HepG2 (cell line): Measurements from ENCODE around the gene HLCS. TPM values are rescaled to one million over a fixed set of nuclear protein-coding genes. Genes with fewer than 3 reads are reported as not detected.

Experiments
- BHLHE40 ChIP-seq: IDR thresholded peaks from 2 replicates; pipeline ENCODE4 v1.6.1; 2011; ENCODE audit warnings: low read length, improper control_type of control experiment
- DMTF1 ChIP-seq: sonication (generic); formaldehyde crosslinking; IDR thresholded peaks from 2 replicates; pipeline ENCODE4 v1.4.0; 2020; ENCODE audit warnings: mild to moderate bottlenecking, missing genetic modification reagents
- GATAD1 ChIP-seq: IDR thresholded peaks from 2 replicates; pipeline ENCODE4 v1.6.1; 2016; ENCODE audit warnings: missing genetic modification reagents, missing compliant biosample characterization
- HNRNPK ChIP-seq: fragments of 200-400 bp; formaldehyde crosslinking; IDR thresholded peaks from 2 replicates; pipeline ENCODE4 v1.6.1; 2018; ENCODE audit warnings: low read length, low read depth, moderate library complexity, mild to moderate bottlenecking; ENCODE audit not compliant: poor library complexity, severe bottlenecking
- IRX3 ChIP-seq: sonication (generic); formaldehyde crosslinking; IDR thresholded peaks from 2 replicates; pipeline ENCODE4 v1.8.1; 2023; ENCODE audit warnings: mild to moderate bottlenecking, low read depth, missing genetic modification reagents, borderline replicate concordance
- LCORL ChIP-seq, 2 experiments: fragments of 450-650 bp in 1 of 2; sonication (generic) in 1 of 2; formaldehyde crosslinking in 1 of 2; IDR thresholded peaks; 2 replicates each; pipeline versions ENCODE4 v1.5.0 to v1.6.1; 2017 to 2020; ENCODE audit warnings: antibody characterized with exemption in 1 of 2, missing genetic modification reagents in 1 of 2
- MIER3 ChIP-seq: IDR thresholded peaks from 2 replicates; pipeline ENCODE4 v1.6.1; 2016; ENCODE audit warnings: missing compliant biosample characterization, borderline replicate concordance
- PATZ1 ChIP-seq: sonication (generic); formaldehyde crosslinking; IDR thresholded peaks from 2 replicates; pipeline ENCODE4 v1.4.0; 2020; ENCODE audit warnings: missing genetic modification reagents
- POLR2A ChIP-seq, 2 experiments: IDR thresholded peaks; 2 replicates each; pipeline ENCODE4 v1.6.1; 2011; ENCODE audit warnings: low read depth in 2 of 2, low read length in 2 of 2, mild to moderate bottlenecking in 1 of 2, moderate library complexity in 1 of 2; ENCODE audit not compliant: insufficient read depth in 1 of 2
- RFX3 ChIP-seq: IDR thresholded peaks from 2 replicates; pipeline ENCODE4 v1.6.1; 2016; ENCODE audit warnings: missing biosample characterization, missing genetic modification reagents
- RFX5 ChIP-seq: IDR thresholded peaks from 2 replicates; pipeline ENCODE4 v1.6.1; 2011; ENCODE audit warnings: low read depth, low read length, improper control_type of control experiment
- RNF2 ChIP-seq: fragments of 450-650 bp; conservative IDR thresholded peaks from 2 replicates; pipeline ENCODE4 v1.6.1; 2016; ENCODE audit warnings: low read depth
- SNRNP70 ChIP-seq: fragments of 200-400 bp; formaldehyde crosslinking; IDR thresholded peaks from 2 replicates; pipeline ENCODE4 v1.6.1; 2017; ENCODE audit warnings: mild to moderate bottlenecking, low read depth, low read length, moderate library complexity
- TCF7L2 ChIP-seq: IDR thresholded peaks from 2 replicates; pipeline ENCODE4 v1.6.1; 2011; ENCODE audit warnings: mild to moderate bottlenecking, low read depth, low read length, moderate library complexity
- THAP9 ChIP-seq: sonication (generic); formaldehyde crosslinking; IDR thresholded peaks from 2 replicates; pipeline ENCODE4; 2020; ENCODE audit warnings: missing genetic modification reagents, mild to moderate bottlenecking, borderline replicate concordance
- TSC22D2 ChIP-seq: sonication (generic); formaldehyde crosslinking; IDR thresholded peaks from 2 replicates; pipeline ENCODE4 v1.5.1; 2020; ENCODE audit warnings: missing genetic modification reagents, mild to moderate bottlenecking, borderline replicate concordance
- ZNF607 ChIP-seq: sonication (generic); formaldehyde crosslinking; IDR thresholded peaks from 2 replicates; pipeline ENCODE4 v1.5.1; 2020; ENCODE audit warnings: missing genetic modification reagents, mild to moderate bottlenecking, borderline replicate concordance
- ZNF740 ChIP-seq: sonication (generic); formaldehyde crosslinking; IDR thresholded peaks from 2 replicates; pipeline ENCODE4 v1.4.0; 2020; ENCODE audit warnings: missing genetic modification reagents
- ZSCAN21 ChIP-seq: sonication (generic); formaldehyde crosslinking; IDR thresholded peaks from 2 replicates; pipeline ENCODE4 v1.8.0; 2022; ENCODE audit warnings: mild to moderate bottlenecking, missing genetic modification reagents, moderate library complexity, borderline replicate concordance
- ZSCAN22 ChIP-seq: sonication (generic); formaldehyde crosslinking; IDR thresholded peaks from 2 replicates; pipeline ENCODE4 v1.4.0; 2020; ENCODE audit warnings: mild to moderate bottlenecking, missing genetic modification reagents
- polyA plus RNA-seq, 8 experiments: library from polyadenylated mRNA; depleted of rRNA in 3 of 8; stranded (reverse) in 7 of 8; unstranded in 1 of 8; fragments of >200 nt; fragmentation: Illumina TruSeq in 4 of 8; extraction: Trizol in 4 of 8; gene quantifications; 2 replicates each; pipeline versions ENCODE4 v1.2.1 to v1.2.3, GENCODE V29; 2011 to 2016; ENCODE audit warnings: low read depth in 4 of 8, missing spikeins in 1 of 8, mixed read lengths in 1 of 8; ENCODE audit not compliant: insufficient read depth in 1 of 8
- total RNA-seq, 5 experiments: library from RNA; depleted of rRNA; stranded (reverse); fragments of >200 nt; fragmentation: Illumina TruSeq; extraction: Trizol; gene quantifications; 2 replicates each; pipeline ENCODE4 v1.2.3, GENCODE V29; 2016; ENCODE audit warnings: low read depth in 1 of 5

The HLCS gene
- total and polyA plus RNA-seq, 2 of the 13 experiments (the other 11 are each of a cell fraction or from before 2014, with no cell fraction given): 7.9 to 12.3 TPM

GRCh38 chr21:36730291-36731281, 235.9 kb downstream of the HLCS start (continued):
- TF ChIP-seq IRX3 (CRISPR knock-in tag): no peak
- no peak for TF ChIP-seq RFX3 (CRISPR knock-in tag)
- no peak for TF ChIP-seq SNRNP70
- TF ChIP-seq LCORL (IDR thresholded peaks at IDR 0.05): no peak
- peak; percentile 40; the same call in 1 of the 2 replicates for TF ChIP-seq LCORL (CRISPR knock-in tag; IDR thresholded peaks at IDR 0.05)
- no peak; the same call in 1 of the 2 replicates for TF ChIP-seq TCF7L2
- TF ChIP-seq GATAD1 (CRISPR knock-in tag): no peak
- no peak for TF ChIP-seq DMTF1 (CRISPR knock-in tag)
- TF ChIP-seq ZNF740 (CRISPR knock-in tag): no peak; the same call in 1 of the 2 replicates
- TF ChIP-seq PATZ1: peak; percentile 72
- no peak for TF ChIP-seq POLR2A (IDR thresholded peaks at IDR 0.05; ENCODE audit: insufficient read depth in 1 of 2, low read depth in 2 of 2, low read length in 2 of 2)
- no peak for TF ChIP-seq ZNF607
- no peak for TF ChIP-seq ZSCAN21 (CRISPR knock-in tag)
- no peak for TF ChIP-seq HNRNPK
- 0 out of 2 replicates have a peak, but pooled peaks have one; percentile 24 for TF ChIP-seq THAP9 (CRISPR knock-in tag)
- no peak for TF ChIP-seq TSC22D2 (CRISPR knock-in tag)
- TF ChIP-seq RFX5: no peak
- peak; percentile 74 for TF ChIP-seq BHLHE40
- TF ChIP-seq RNF2: no peak
- TF ChIP-seq ZSCAN22 (CRISPR knock-in tag): no peak
- TF ChIP-seq MIER3 (CRISPR knock-in tag): no peak
